ENCODE results near the gene MRC2. TPM values are rescaled to one million over a fixed set of nuclear protein-coding genes. Genes with fewer than 3 reads are reported as not detected.

MRC2 gene
- total and polyA plus RNA-seq, 2 of the 13 experiments (the other 11 are each of a cell fraction or from before 2014, with no cell fraction given) = not detected

GRCh38 chr17:62611728-62612127 lies 15.7 kb upstream of the MRC2 start:
- Histone ChIP-seq H4K20me1 (ENCODE audit: insufficient read depth, low read length) (no peaks in the 10 kb centered on the region), H3K4me3 (replicated peaks in 1 of 3; ENCODE audit: insufficient read depth in 1 of 3, low read depth in 2 of 3, low read length in 3 of 3) (no peak overlapping the region), H3K4me1 (ENCODE audit: insufficient read depth, low read length) (peaks cover 7% of the 10 kb centered on the region), H3K27ac (ENCODE audit: extremely low read length, insufficient read depth, low read length) (no peak overlapping the region), H3K36me3 (replicated peaks in 1 of 2; ENCODE audit: control insufficient read depth in 1 of 2, insufficient read depth in 2 of 2, low read length in 2 of 2) (peaks cover 35 to 66% of the 10 kb centered on the region in 2 experiments), H2AFZ (ENCODE audit: low read length) (no peak overlapping the region), H3K9me3 (ENCODE audit: low read length) (no peaks in the 10 kb centered on the region), H3K79me2 (ENCODE audit: insufficient read depth, low read length) (no peaks in the 10 kb centered on the region), H3K9ac (ENCODE audit: insufficient read depth, low read depth, low read length) (no peak overlapping the region), H3K27me3 (ENCODE audit: control insufficient read depth in 1 of 2, insufficient read depth in 2 of 2, low read length in 2 of 2) (no peaks in the 10 kb centered on the region), H3K4me2 (ENCODE audit: low read depth, low read length) (no peak overlapping the region)
- no TSS peak for BruUV-seq (replicated peaks)
- DNase-seq (ENCODE audit: low spot score) (no peak), FAIRE-seq (no peak), ATAC-seq (no peak)
- in situ Hi-C loops (cut with HindIII; ENCODE audit: extremely low pct_ligation_motif_present, low pct_unique_long_range_greater_than_20kb) (no loop called here), intact Hi-C loops (cut with micrococcal nuclease; ENCODE audit: unreplicated experiment) (no loop called here)
- POLR2A ChIA-PET = no interaction called here
- 96% methylated on average over 8 of the region's 8 CpGs for WGBS (ENCODE audit: low lambda C conversion rate)
- CTCF ChIA-PET (ENCODE audit: low intra/inter-chr PET ratio, low total read pairs) = no interaction called here
- no peak for TF ChIP-seq ZNF3 (CRISPR knock-in tag; IDR thresholded peaks at IDR 0.05)
- TF ChIP-seq, protein P1, sequence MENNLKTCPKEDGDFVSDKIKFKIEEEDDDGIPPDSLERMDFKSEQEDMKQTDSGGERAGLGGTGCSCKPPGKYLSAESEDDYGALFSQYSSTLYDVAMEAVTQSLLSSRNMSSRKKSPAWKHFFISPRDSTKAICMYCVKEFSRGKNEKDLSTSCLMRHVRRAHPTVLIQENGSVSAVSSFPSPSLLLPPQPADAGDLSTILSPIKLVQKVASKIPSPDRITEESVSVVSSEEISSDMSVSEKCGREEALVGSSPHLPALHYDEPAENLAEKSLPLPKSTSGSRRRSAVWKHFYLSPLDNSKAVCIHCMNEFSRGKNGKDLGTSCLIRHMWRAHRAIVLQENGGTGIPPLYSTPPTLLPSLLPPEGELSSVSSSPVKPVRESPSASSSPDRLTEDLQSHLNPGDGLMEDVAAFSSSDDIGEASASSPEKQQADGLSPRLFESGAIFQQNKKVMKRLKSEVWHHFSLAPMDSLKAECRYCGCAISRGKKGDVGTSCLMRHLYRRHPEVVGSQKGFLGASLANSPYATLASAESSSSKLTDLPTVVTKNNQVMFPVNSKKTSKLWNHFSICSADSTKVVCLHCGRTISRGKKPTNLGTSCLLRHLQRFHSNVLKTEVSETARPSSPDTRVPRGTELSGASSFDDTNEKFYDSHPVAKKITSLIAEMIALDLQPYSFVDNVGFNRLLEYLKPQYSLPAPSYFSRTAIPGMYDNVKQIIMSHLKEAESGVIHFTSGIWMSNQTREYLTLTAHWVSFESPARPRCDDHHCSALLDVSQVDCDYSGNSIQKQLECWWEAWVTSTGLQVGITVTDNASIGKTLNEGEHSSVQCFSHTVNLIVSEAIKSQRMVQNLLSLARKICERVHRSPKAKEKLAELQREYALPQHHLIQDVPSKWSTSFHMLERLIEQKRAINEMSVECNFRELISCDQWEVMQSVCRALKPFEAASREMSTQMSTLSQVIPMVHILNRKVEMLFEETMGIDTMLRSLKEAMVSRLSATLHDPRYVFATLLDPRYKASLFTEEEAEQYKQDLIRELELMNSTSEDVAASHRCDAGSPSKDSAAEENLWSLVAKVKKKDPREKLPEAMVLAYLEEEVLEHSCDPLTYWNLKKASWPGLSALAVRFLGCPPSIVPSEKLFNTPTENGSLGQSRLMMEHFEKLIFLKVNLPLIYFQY (CRISPR knock-in tag; IDR thresholded peaks at IDR 0.05; ENCODE audit: borderline replicate concordance) = no peak
- TF ChIP-seq GZF1 (CRISPR knock-in tag; IDR thresholded peaks at IDR 0.05) = no peak
- TF ChIP-seq KLF6 (CRISPR knock-in tag; IDR thresholded peaks at IDR 0.05) = no peak
- no peak for TF ChIP-seq IRF9 (CRISPR knock-in tag; IDR thresholded peaks at IDR 0.05; ENCODE audit: borderline replicate concordance)
- no peak for TF ChIP-seq ISX (CRISPR knock-in tag; conservative IDR thresholded peaks at IDR 0.05)
- TF ChIP-seq ZNF550 (CRISPR knock-in tag; IDR thresholded peaks at IDR 0.05; ENCODE audit: borderline replicate concordance) = no peak
- no peak for TF ChIP-seq ZFP82 (CRISPR knock-in tag; IDR thresholded peaks at IDR 0.05; ENCODE audit: borderline replicate concordance)
- TF ChIP-seq ZNF615 (CRISPR knock-in tag; IDR thresholded peaks at IDR 0.05; ENCODE audit: borderline replicate concordance) = no peak
- TF ChIP-seq RBAK (CRISPR knock-in tag; IDR thresholded peaks at IDR 0.05) = no peak
- TF ChIP-seq, protein P2, sequence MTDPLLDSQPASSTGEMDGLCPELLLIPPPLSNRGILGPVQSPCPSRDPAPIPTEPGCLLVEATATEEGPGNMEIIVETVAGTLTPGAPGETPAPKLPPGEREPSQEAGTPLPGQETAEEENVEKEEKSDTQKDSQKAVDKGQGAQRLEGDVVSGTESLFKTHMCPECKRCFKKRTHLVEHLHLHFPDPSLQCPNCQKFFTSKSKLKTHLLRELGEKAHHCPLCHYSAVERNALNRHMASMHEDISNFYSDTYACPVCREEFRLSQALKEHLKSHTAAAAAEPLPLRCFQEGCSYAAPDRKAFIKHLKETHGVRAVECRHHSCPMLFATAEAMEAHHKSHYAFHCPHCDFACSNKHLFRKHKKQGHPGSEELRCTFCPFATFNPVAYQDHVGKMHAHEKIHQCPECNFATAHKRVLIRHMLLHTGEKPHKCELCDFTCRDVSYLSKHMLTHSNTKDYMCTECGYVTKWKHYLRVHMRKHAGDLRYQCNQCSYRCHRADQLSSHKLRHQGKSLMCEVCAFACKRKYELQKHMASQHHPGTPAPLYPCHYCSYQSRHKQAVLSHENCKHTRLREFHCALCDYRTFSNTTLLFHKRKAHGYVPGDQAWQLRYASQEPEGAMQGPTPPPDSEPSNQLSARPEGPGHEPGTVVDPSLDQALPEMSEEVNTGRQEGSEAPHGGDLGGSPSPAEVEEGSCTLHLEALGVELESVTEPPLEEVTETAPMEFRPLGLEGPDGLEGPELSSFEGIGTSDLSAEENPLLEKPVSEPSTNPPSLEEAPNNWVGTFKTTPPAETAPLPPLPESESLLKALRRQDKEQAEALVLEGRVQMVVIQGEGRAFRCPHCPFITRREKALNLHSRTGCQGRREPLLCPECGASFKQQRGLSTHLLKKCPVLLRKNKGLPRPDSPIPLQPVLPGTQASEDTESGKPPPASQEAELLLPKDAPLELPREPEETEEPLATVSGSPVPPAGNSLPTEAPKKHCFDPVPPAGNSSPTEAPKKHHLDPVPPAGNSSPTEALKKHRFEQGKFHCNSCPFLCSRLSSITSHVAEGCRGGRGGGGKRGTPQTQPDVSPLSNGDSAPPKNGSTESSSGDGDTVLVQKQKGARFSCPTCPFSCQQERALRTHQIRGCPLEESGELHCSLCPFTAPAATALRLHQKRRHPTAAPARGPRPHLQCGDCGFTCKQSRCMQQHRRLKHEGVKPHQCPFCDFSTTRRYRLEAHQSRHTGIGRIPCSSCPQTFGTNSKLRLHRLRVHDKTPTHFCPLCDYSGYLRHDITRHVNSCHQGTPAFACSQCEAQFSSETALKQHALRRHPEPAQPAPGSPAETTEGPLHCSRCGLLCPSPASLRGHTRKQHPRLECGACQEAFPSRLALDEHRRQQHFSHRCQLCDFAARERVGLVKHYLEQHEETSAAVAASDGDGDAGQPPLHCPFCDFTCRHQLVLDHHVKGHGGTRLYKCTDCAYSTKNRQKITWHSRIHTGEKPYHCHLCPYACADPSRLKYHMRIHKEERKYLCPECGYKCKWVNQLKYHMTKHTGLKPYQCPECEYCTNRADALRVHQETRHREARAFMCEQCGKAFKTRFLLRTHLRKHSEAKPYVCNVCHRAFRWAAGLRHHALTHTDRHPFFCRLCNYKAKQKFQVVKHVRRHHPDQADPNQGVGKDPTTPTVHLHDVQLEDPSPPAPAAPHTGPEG (CRISPR knock-in tag; IDR thresholded peaks at IDR 0.05) = no peak
- no peak for TF ChIP-seq SYNCRIP (IDR thresholded peaks at IDR 0.05; ENCODE audit: insufficient read depth, low read depth, low read length)
- no peak for TF ChIP-seq IRF2 (CRISPR knock-in tag; IDR thresholded peaks at IDR 0.05)
- TF ChIP-seq, protein P3, sequence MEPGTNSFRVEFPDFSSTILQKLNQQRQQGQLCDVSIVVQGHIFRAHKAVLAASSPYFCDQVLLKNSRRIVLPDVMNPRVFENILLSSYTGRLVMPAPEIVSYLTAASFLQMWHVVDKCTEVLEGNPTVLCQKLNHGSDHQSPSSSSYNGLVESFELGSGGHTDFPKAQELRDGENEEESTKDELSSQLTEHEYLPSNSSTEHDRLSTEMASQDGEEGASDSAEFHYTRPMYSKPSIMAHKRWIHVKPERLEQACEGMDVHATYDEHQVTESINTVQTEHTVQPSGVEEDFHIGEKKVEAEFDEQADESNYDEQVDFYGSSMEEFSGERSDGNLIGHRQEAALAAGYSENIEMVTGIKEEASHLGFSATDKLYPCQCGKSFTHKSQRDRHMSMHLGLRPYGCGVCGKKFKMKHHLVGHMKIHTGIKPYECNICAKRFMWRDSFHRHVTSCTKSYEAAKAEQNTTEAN (CRISPR knock-in tag; conservative IDR thresholded peaks at IDR 0.05) = no peak

Measured in HepG2 (cell line).